Measurements from ENCODE around the gene COBL. TPM values are rescaled to one million over a fixed set of nuclear protein-coding genes. Genes with fewer than 3 reads are reported as not detected.

Gene COBL
- total and polyA plus RNA-seq, 9 of the 15 experiments (the other 6 are each of a cell fraction or from before 2014, with no cell fraction given) = 0.01 to 2.4 (median 0.09) TPM; not detected in 3

GRCh38 chr7:51295440-51296245, 21.0 kb downstream of the COBL start:
- no peaks in the 10 kb centered on the region for H3K36me3 ChIP-seq (ENCODE audit: control insufficient read depth, insufficient read depth, low read length)
- no peak overlapping the region for H2AFZ ChIP-seq (ENCODE audit: low read depth, low read length)
- H3K9ac ChIP-seq (ENCODE audit: insufficient read depth in 1 of 2, low read depth in 2 of 2, low read length in 2 of 2) = no peak overlapping the region
- peak; percentile 11 for FAIRE-seq
- no peak overlapping the region for H3K27ac ChIP-seq (ENCODE audit: extremely low read depth, low read depth, low read length)
- no peak for ATAC-seq
- H3K4me2 ChIP-seq (ENCODE audit: insufficient read depth, low read length) = no peak overlapping the region
- TF ChIP-seq FOXA3 (CRISPR knock-in tag; conservative IDR thresholded peaks at IDR 0.05 in 1 of 2, IDR thresholded peaks at IDR 0.05 in 1 of 2) (peak in 1 of 2 experiments; percentile 78; a peak in 2 of 4 replicates), FOXP1 (CRISPR knock-in tag; IDR thresholded peaks at IDR 0.05) (no peak), KAT8 (IDR thresholded peaks at IDR 0.05; ENCODE audit: low read depth) (no peak), CCAR2 (IDR thresholded peaks at IDR 0.05; ENCODE audit: low read depth, low read length) (no peak), SNIP1 (IDR thresholded peaks at IDR 0.05; ENCODE audit: low read depth) (no peak), ELF1 (tag; IDR thresholded peaks at IDR 0.05) (no peak), TEAD1 (CRISPR knock-in tag; IDR thresholded peaks at IDR 0.05) (no peak)
- TF ChIP-seq, protein P1, sequence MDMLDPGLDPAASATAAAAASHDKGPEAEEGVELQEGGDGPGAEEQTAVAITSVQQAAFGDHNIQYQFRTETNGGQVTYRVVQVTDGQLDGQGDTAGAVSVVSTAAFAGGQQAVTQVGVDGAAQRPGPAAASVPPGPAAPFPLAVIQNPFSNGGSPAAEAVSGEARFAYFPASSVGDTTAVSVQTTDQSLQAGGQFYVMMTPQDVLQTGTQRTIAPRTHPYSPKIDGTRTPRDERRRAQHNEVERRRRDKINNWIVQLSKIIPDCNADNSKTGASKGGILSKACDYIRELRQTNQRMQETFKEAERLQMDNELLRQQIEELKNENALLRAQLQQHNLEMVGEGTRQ (CRISPR knock-in tag; IDR thresholded peaks at IDR 0.05) = no peak
- CTCF ChIA-PET (ENCODE audit: low intra/inter-chr PET ratio) = no interaction called here
- no peaks in the 10 kb centered on the region for H3K4me1 ChIP-seq (replicated peaks in 1 of 2; ENCODE audit: control insufficient read depth in 2 of 2, insufficient read depth in 2 of 2, low read length in 2 of 2)
- no peaks in the 10 kb centered on the region for H4K20me1 ChIP-seq (replicated peaks; ENCODE audit: control insufficient read depth, insufficient read depth, low read length)
- no TSS peak for BruUV-seq (replicated peaks)
- H3K9me3 ChIP-seq (replicated peaks; ENCODE audit: control insufficient read depth, insufficient read depth, low read depth, low read length) = no peaks in the 10 kb centered on the region
- DNase-seq (ENCODE audit: extremely low read depth in 1 of 4, low spot score in 3 of 4) = no peak
- POLR2A ChIA-PET = no interaction called here
- no peak overlapping the region for H3K4me3 ChIP-seq
- 4% methylated on average over 3 of the region's 3 CpGs for WGBS (ENCODE audit: insufficient coverage, low coverage, missing lambda C conversion rate)
- no peaks in the 10 kb centered on the region for H3K9me1 ChIP-seq (ENCODE audit: control insufficient read depth, insufficient read depth, low read length)
- H3K27me3 ChIP-seq (ENCODE audit: control insufficient read depth in 2 of 2, insufficient read depth in 2 of 2, low read length in 2 of 2) = peaks cover 3 to 27% of the 10 kb centered on the region in 2 experiments; a peak in 2 of 5 replicates
- H3K79me2 ChIP-seq (ENCODE audit: control insufficient read depth, insufficient read depth, low read length) = no peaks in the 10 kb centered on the region
- intact Hi-C loops (cut with micrococcal nuclease) (no loop called here), in situ Hi-C loops (cut with MboI) (no loop called here)
